Stomach smooth muscle (tissue), 2 donors: ENCODE data around the gene CASZ1.
A peak's percentile ranks its signal among the peaks of the same experiment; 100 is the strongest.

Source experiments
- H3K27ac ChIP-seq: one replicate; pipeline ENCODE4 v1.7.0; 2013; ENCODE audit warnings: mild to moderate bottlenecking, low read length, inconsistent platforms
- H3K27me3 ChIP-seq, 2 donors: one replicate each; pipeline ENCODE4 v1.7.0; 2013; ENCODE audit warnings: low read length in 2 of 2; ENCODE audit not compliant: insufficient read depth in 2 of 2, control insufficient read depth in 1 of 2
- H3K36me3 ChIP-seq, 2 donors: one replicate each; pipeline ENCODE4 v1.7.0; 2013; ENCODE audit warnings: low read length in 2 of 2; ENCODE audit not compliant: control insufficient read depth in 2 of 2, insufficient read depth in 2 of 2
- H3K4me1 ChIP-seq: one replicate; pipeline ENCODE4 v1.7.0; 2013; ENCODE audit warnings: low read length; ENCODE audit not compliant: control insufficient read depth, insufficient read depth
- H3K4me3 ChIP-seq, 2 donors: one replicate each; pipeline ENCODE4 v1.7.0; 2013; ENCODE audit warnings: low read length in 2 of 2
- H3K9ac ChIP-seq, 2 donors: one replicate each; pipeline ENCODE4 v1.7.0; 2013; ENCODE audit warnings: low read length in 2 of 2, mild to moderate bottlenecking in 1 of 2
- H3K9me3 ChIP-seq, 2 donors: one replicate each; pipeline ENCODE4 v1.7.0; 2013; ENCODE audit warnings: low read length in 2 of 2; ENCODE audit not compliant: control insufficient read depth in 2 of 2
- donor health status: healthy.
- donor health status: Pancreatic carcinoma.

The CASZ1 gene

GRCh38 chr1:10733474-10734366 lies 62.7 kb downstream of the CASZ1 start:
- H3K36me3 ChIP-seq: no peaks in the 10 kb centered on the region
- H3K9me3 ChIP-seq: no peaks in the 10 kb centered on the region
- H3K27ac ChIP-seq: no peak overlapping the region
- peaks cover 39% of the 10 kb centered on the region for H3K4me1 ChIP-seq
- no peaks in the 10 kb centered on the region for H3K27me3 ChIP-seq
- H3K4me3 ChIP-seq: no peak overlapping the region
- H3K9ac ChIP-seq: no peak overlapping the region

- Histone ChIP-seq H3K4me3 (no peak overlapping the region), H3K4me1 (peaks cover 40% of the 10 kb centered on the region), H3K36me3 (no peaks in the 10 kb centered on the region), H3K9ac (no peak overlapping the region), H3K9me3 (no peaks in the 10 kb centered on the region), H3K27me3 (no peaks in the 10 kb centered on the region), H3K27ac (no peak overlapping the region)
Observed at GRCh38 chr1:10730985-10731384, 65.5 kb downstream of the CASZ1 start.

GRCh38 chr1:10728595-10729410 lies 67.6 kb downstream of the CASZ1 start:
- Histone ChIP-seq H3K27me3 (no peaks in the 10 kb centered on the region), H3K4me1 (peaks cover 47% of the 10 kb centered on the region), H3K27ac (no peak overlapping the region), H3K36me3 (no peaks in the 10 kb centered on the region), H3K4me3 (no peak overlapping the region), H3K9ac (no peak overlapping the region), H3K9me3 (no peaks in the 10 kb centered on the region)

GRCh38 chr1:10727751-10728232 lies 68.7 kb downstream of the CASZ1 start:
- Histone ChIP-seq H3K27me3 (no peaks in the 10 kb centered on the region), H3K36me3 (no peaks in the 10 kb centered on the region), H3K27ac (peak overlapping the region; percentile 64), H3K9me3 (no peaks in the 10 kb centered on the region), H3K4me1 (peaks cover 55% of the 10 kb centered on the region), H3K4me3 (peak overlapping the region in 1 of 2 donors; percentile 8), H3K9ac (no peak overlapping the region)

GRCh38 chr1:10726355-10726754 lies 70.1 kb downstream of the CASZ1 start:
- Histone ChIP-seq H3K4me3 (no peak overlapping the region), H3K9ac (no peak overlapping the region), H3K9me3 (no peaks in the 10 kb centered on the region), H3K4me1 (peaks cover 62% of the 10 kb centered on the region), H3K27ac (peak overlapping the region; percentile 64), H3K36me3 (peaks cover 0 to 3% of the 10 kb centered on the region in 2 donors), H3K27me3 (no peaks in the 10 kb centered on the region)

- Histone ChIP-seq H3K9me3 (no peaks in the 10 kb centered on the region), H3K9ac (peak overlapping the region in 1 of 2 donors; percentile 29), H3K4me1 (peaks cover 62% of the 10 kb centered on the region), H3K36me3 (peaks cover 0 to 3% of the 10 kb centered on the region in 2 donors), H3K4me3 (peak overlapping the region in 1 of 2 donors; percentile 22), H3K27me3 (no peaks in the 10 kb centered on the region), H3K27ac (peak overlapping the region; percentile 87)
Observed at GRCh38 chr1:10724948-10725847, 71.2 kb downstream of the CASZ1 start.

GRCh38 chr1:10724511-10724910 lies 71.9 kb downstream of the CASZ1 start:
- H3K9ac ChIP-seq: peak overlapping the region in 1 of 2 donors; percentile 42
- H3K4me3 ChIP-seq: no peak overlapping the region
- no peaks in the 10 kb centered on the region for H3K9me3 ChIP-seq
- no peaks in the 10 kb centered on the region for H3K27me3 ChIP-seq
- H3K36me3 ChIP-seq: peaks cover 0 to 3% of the 10 kb centered on the region in 2 donors
- peak overlapping the region; percentile 87 for H3K27ac ChIP-seq
- H3K4me1 ChIP-seq: peaks cover 62% of the 10 kb centered on the region

- Histone ChIP-seq H3K9me3 (no peaks in the 10 kb centered on the region), H3K9ac (peak overlapping the region in 1 of 2 donors; percentile 42), H3K27me3 (no peaks in the 10 kb centered on the region), H3K36me3 (peaks cover 0 to 3% of the 10 kb centered on the region in 2 donors), H3K4me1 (peaks cover 62% of the 10 kb centered on the region), H3K27ac (peak overlapping the region; percentile 87), H3K4me3 (no peak overlapping the region)
Observed at GRCh38 chr1:10724052-10724494, 72.4 kb downstream of the CASZ1 start.

- Histone ChIP-seq H3K4me3 (no peak overlapping the region), H3K27me3 (no peaks in the 10 kb centered on the region)
Observed at GRCh38 chr1:10723317-10723716, 73.1 kb downstream of the CASZ1 start.

GRCh38 chr1:10722803-10723202 lies 73.6 kb downstream of the CASZ1 start:
- Histone ChIP-seq H3K9me3 (no peaks in the 10 kb centered on the region), H3K27me3 (no peaks in the 10 kb centered on the region), H3K36me3 (peaks cover 0 to 3% of the 10 kb centered on the region in 2 donors), H3K4me1 (peaks cover 62% of the 10 kb centered on the region), H3K27ac (no peak overlapping the region), H3K4me3 (no peak overlapping the region), H3K9ac (no peak overlapping the region)

More at GRCh38 chr1:10723317-10723716, 73.1 kb downstream of the CASZ1 start:
- no peaks in the 10 kb centered on the region for H3K9me3 ChIP-seq
- H3K4me1 ChIP-seq: peaks cover 64% of the 10 kb centered on the region
- no peak overlapping the region for H3K9ac ChIP-seq
- peaks cover 0 to 3% of the 10 kb centered on the region in 2 donors for H3K36me3 ChIP-seq
- peak overlapping the region; percentile 87 for H3K27ac ChIP-seq
